HEK293 (cell line): ENCODE results near the gene TRIM9.

ENCODE experiments used
- CTCF ChIA-PET: fragments of 350-600 bp; formaldehyde crosslinking; extraction: SDS; loops from one replicate; lab custom pipeline; 2021; ENCODE audit warnings: antibody characterized with exemption; lab: Yijun Ruan, JAX
- POLR2A ChIA-PET: fragments of 300-600 bp; formaldehyde crosslinking; extraction: SDS; loops from one replicate; lab custom pipeline; 2020; ENCODE audit warnings: antibody characterized with exemption, inconsistent platforms; lab: Yijun Ruan, JAX
- H3K27ac ChIP-seq: fragments of 200-500 bp; sonication (Bioruptor generic); 2 replicates; pipeline ENCODE4 v1.5.1; 2014; ENCODE audit warnings: low read depth, low read length, control low read depth, inconsistent platforms; ENCODE audit errors: extremely low read depth
- H3K36me3 ChIP-seq, 2 experiments: fragments of 200-500 bp in 1 of 2; sonication (Bioruptor generic) in 1 of 2; 1 replicate in 1 of 2; 2 replicates in 1 of 2; pipeline ENCODE4 v1.5.1; 2014 to 2017; ENCODE audit warnings: inconsistent platforms in 2 of 2, low read length in 2 of 2; ENCODE audit not compliant: control insufficient read depth in 2 of 2, insufficient read depth in 1 of 2
- H3K4me1 ChIP-seq: fragments of 200-500 bp; sonication (Bioruptor generic); 2 replicates; pipeline ENCODE4 v1.5.1; 2014; ENCODE audit warnings: mild to moderate bottlenecking, low read length, inconsistent platforms; ENCODE audit not compliant: control insufficient read depth, insufficient read depth
- H3K4me3 ChIP-seq: 2 replicates; pipeline ENCODE4 v1.5.1; 2011; ENCODE audit warnings: low read depth, mild to moderate bottlenecking, control low read depth, low read length, moderate library complexity
- H3K9me3 ChIP-seq: fragments of 200-500 bp; sonication (Bioruptor generic); 2 replicates; pipeline ENCODE4 v1.5.1; 2014; ENCODE audit warnings: low read depth, low read length, inconsistent platforms; ENCODE audit not compliant: control insufficient read depth, insufficient read depth
- KLF16 ChIP-seq: fragments of 450-650 bp; formaldehyde crosslinking; IDR thresholded peaks from 2 replicates; pipeline ENCODE4 v1.5.1; 2017; ENCODE audit warnings: missing biosample characterization, missing genetic modification characterization
- PBX3 ChIP-seq: sonication (generic); formaldehyde crosslinking; IDR thresholded peaks from 2 replicates; pipeline ENCODE4 v1.8.1; 2022; ENCODE audit warnings: mild to moderate bottlenecking, moderate library complexity, missing genetic modification reagents
- SP2 ChIP-seq: fragments of 450-650 bp; formaldehyde crosslinking; IDR thresholded peaks from 2 replicates; pipeline ENCODE4 v1.5.1; 2016; ENCODE audit warnings: missing biosample characterization, missing genetic modification characterization
- ZFP3 ChIP-seq: fragments of 450-650 bp; formaldehyde crosslinking; IDR thresholded peaks from 2 replicates; pipeline ENCODE4 v1.5.1; 2016; ENCODE audit warnings: low read depth, missing biosample characterization, missing genetic modification characterization
- ZFP41 ChIP-seq: fragments of 450-650 bp; formaldehyde crosslinking; IDR thresholded peaks from 2 replicates; pipeline ENCODE4 v1.5.1; 2016; ENCODE audit warnings: missing biosample characterization, missing genetic modification characterization, borderline replicate concordance
- ZNF10 ChIP-seq: fragments of 450-650 bp; formaldehyde crosslinking; IDR thresholded peaks from 2 replicates; pipeline ENCODE4 v1.5.1; 2017; ENCODE audit warnings: missing biosample characterization, missing genetic modification characterization
- ZNF132 ChIP-seq: fragments of 450-650 bp; formaldehyde crosslinking; IDR thresholded peaks from 2 replicates; pipeline ENCODE4 v1.5.1; 2017; ENCODE audit warnings: missing biosample characterization, missing genetic modification characterization, borderline replicate concordance
- ZNF146 ChIP-seq: fragments of 450-650 bp; formaldehyde crosslinking; IDR thresholded peaks from 2 replicates; pipeline ENCODE4 v1.5.1; 2016; ENCODE audit warnings: missing biosample characterization, missing genetic modification characterization
- ZNF155 ChIP-seq: fragments of 450-650 bp; formaldehyde crosslinking; IDR thresholded peaks from 2 replicates; pipeline ENCODE4 v1.5.1; 2016; ENCODE audit warnings: missing biosample characterization, missing genetic modification characterization
- ZNF16 ChIP-seq: fragments of 450-650 bp; formaldehyde crosslinking; IDR thresholded peaks from 2 replicates; pipeline ENCODE4 v1.5.1; 2016; ENCODE audit warnings: low read depth, missing biosample characterization, missing genetic modification characterization
- ZNF221 ChIP-seq: fragments of 450-650 bp; formaldehyde crosslinking; IDR thresholded peaks from 2 replicates; pipeline ENCODE4 v1.5.1; 2017; ENCODE audit warnings: missing biosample characterization, missing genetic modification characterization, borderline replicate concordance
- ZNF223 ChIP-seq: fragments of 450-650 bp; formaldehyde crosslinking; IDR thresholded peaks from 2 replicates; pipeline ENCODE4 v1.5.1; 2016; ENCODE audit warnings: missing biosample characterization, missing genetic modification characterization
- ZNF23 ChIP-seq: fragments of 450-650 bp; formaldehyde crosslinking; IDR thresholded peaks from 2 replicates; pipeline ENCODE4 v1.5.1; 2016; ENCODE audit warnings: missing biosample characterization, missing genetic modification characterization, borderline replicate concordance
- ZNF292 ChIP-seq: fragments of 450-650 bp; formaldehyde crosslinking; IDR thresholded peaks from 2 replicates; pipeline ENCODE4 v1.5.1; 2016; ENCODE audit warnings: low read depth, missing biosample characterization, missing genetic modification characterization, borderline replicate concordance
- ZNF48 ChIP-seq: fragments of 450-650 bp; formaldehyde crosslinking; IDR thresholded peaks from 2 replicates; pipeline ENCODE4 v1.5.1; 2016; ENCODE audit warnings: missing biosample characterization, missing genetic modification characterization
- ZNF510 ChIP-seq: fragments of 450-650 bp; formaldehyde crosslinking; IDR thresholded peaks from 2 replicates; pipeline ENCODE4 v1.5.1; 2018; ENCODE audit warnings: mild to moderate bottlenecking, missing genetic modification characterization, missing biosample characterization; ENCODE audit not compliant: insufficient replicate concordance
- ZNF521 ChIP-seq: fragments of 450-650 bp; formaldehyde crosslinking; IDR thresholded peaks from 2 replicates; pipeline ENCODE4 v1.5.1; 2017; ENCODE audit warnings: missing biosample characterization, mild to moderate bottlenecking, missing genetic modification characterization
- ZNF548 ChIP-seq: fragments of 450-650 bp; formaldehyde crosslinking; IDR thresholded peaks from 2 replicates; pipeline ENCODE4 v1.5.1; 2016; ENCODE audit warnings: missing biosample characterization, missing genetic modification characterization
- ZNF610 ChIP-seq: fragments of 450-650 bp; formaldehyde crosslinking; IDR thresholded peaks from 2 replicates; pipeline ENCODE4 v1.5.1; 2016; ENCODE audit warnings: missing biosample characterization, missing genetic modification characterization, borderline replicate concordance
- ZNF623 ChIP-seq: fragments of 450-650 bp; formaldehyde crosslinking; IDR thresholded peaks from 2 replicates; pipeline ENCODE4 v1.5.1; 2016; ENCODE audit warnings: missing biosample characterization, missing genetic modification characterization
- ZSCAN16 ChIP-seq: fragments of 450-650 bp; formaldehyde crosslinking; IDR thresholded peaks from 2 replicates; pipeline ENCODE4 v1.5.1; 2016; ENCODE audit warnings: missing biosample characterization, missing genetic modification characterization
- ZSCAN23 ChIP-seq: fragments of 450-650 bp; formaldehyde crosslinking; IDR thresholded peaks from 2 replicates; pipeline ENCODE4 v1.5.1; 2016; ENCODE audit warnings: missing biosample characterization, missing genetic modification characterization
- ZSCAN30 ChIP-seq: fragments of 450-650 bp; IDR thresholded peaks from 2 replicates; pipeline ENCODE4 v1.5.1; 2018; ENCODE audit warnings: missing biosample characterization, mild to moderate bottlenecking, missing genetic modification characterization, moderate library complexity
- ZSCAN5A ChIP-seq: fragments of 450-650 bp; formaldehyde crosslinking; IDR thresholded peaks from 2 replicates; pipeline ENCODE4 v1.5.1; 2016; ENCODE audit warnings: missing biosample characterization, missing genetic modification characterization
- TF ChIP-seq, protein P1 (sequence below): fragments of 450-650 bp; formaldehyde crosslinking; IDR thresholded peaks from 2 replicates; pipeline ENCODE4 v1.5.1; 2016; ENCODE audit warnings: missing biosample characterization, missing genetic modification characterization
- TF ChIP-seq, protein P2 (sequence below): fragments of 450-650 bp; formaldehyde crosslinking; IDR thresholded peaks from 2 replicates; pipeline ENCODE4 v1.5.1; 2016; ENCODE audit warnings: missing biosample characterization, missing genetic modification characterization

The TRIM9 gene

GRCh38 chr14:51094901-51095853, at the start of gene TRIM9 (continued):
- TF ChIP-seq, protein P1, sequence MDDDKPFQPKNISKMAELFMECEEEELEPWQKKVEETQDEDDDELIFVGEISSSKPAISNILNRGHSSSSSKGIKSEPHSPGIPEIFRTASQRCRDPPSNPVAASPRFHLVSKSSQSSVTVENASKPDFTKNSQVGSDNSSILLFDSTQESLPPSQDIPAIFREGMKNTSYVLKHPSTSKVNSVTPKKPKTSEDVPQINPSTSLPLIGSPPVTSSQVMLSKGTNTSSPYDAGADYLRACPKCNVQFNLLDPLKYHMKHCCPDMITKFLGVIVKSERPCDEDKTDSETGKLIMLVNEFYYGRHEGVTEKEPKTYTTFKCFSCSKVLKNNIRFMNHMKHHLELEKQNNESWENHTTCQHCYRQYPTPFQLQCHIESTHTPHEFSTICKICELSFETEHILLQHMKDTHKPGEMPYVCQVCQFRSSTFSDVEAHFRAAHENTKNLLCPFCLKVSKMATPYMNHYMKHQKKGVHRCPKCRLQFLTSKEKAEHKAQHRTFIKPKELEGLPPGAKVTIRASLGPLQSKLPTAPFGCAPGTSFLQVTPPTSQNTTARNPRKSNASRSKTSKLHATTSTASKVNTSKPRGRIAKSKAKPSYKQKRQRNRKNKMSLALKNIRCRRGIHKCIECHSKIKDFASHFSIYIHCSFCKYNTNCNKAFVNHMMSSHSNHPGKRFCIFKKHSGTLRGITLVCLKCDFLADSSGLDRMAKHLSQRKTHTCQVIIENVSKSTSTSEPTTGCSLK (tag by site-specific recombination) = no peak
- no peak for TF ChIP-seq ZNF510 (tag by site-specific recombination)

- Histone ChIP-seq H3K4me1 (peaks cover 2% of the 10 kb centered on the region; the same call in 1 of the 2 replicates), H3K36me3 (no peaks in the 10 kb centered on the region), H3K9me3 (no peaks in the 10 kb centered on the region), H3K27ac (no peak overlapping the region), H3K4me3 (no peak overlapping the region)
- ChIA-PET POLR2A (no interaction called here), CTCF (no interaction called here)
- no peak for TF ChIP-seq ZNF623 (tag by site-specific recombination)
- no peak for TF ChIP-seq KLF16 (tag by site-specific recombination)
- no peak for TF ChIP-seq ZFP3 (tag by site-specific recombination)
- TF ChIP-seq ZNF132 = no peak
- no peak for TF ChIP-seq ZNF10
- no peak for TF ChIP-seq ZSCAN23
- no peak for TF ChIP-seq ZNF548 (tag by site-specific recombination)
- TF ChIP-seq ZSCAN16 = no peak
- TF ChIP-seq ZNF146 (tag by site-specific recombination) = no peak
- TF ChIP-seq ZNF223 (tag by site-specific recombination) = no peak
- no peak for TF ChIP-seq ZNF155
- TF ChIP-seq ZNF521 (tag by site-specific recombination) = no peak
- TF ChIP-seq ZNF292 (tag by site-specific recombination) = no peak
- TF ChIP-seq ZNF610 (tag by site-specific recombination) = no peak
- TF ChIP-seq ZFP41 (tag by site-specific recombination) = no peak
- TF ChIP-seq, protein P2, sequence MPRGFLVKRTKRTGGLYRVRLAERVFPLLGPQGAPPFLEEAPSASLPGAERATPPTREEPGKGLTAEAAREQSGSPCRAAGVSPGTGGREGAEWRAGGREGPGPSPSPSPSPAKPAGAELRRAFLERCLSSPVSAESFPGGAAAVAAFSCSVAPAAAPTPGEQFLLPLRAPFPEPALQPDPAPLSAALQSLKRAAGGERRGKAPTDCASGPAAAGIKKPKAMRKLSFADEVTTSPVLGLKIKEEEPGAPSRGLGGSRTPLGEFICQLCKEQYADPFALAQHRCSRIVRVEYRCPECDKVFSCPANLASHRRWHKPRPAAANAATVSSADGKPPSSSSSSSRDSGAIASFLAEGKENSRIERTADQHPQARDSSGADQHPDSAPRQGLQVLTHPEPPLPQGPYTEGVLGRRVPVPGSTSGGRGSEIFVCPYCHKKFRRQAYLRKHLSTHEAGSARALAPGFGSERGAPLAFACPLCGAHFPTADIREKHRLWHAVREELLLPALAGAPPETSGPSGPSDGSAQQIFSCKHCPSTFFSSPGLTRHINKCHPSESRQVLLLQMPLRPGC (tag by site-specific recombination) = no peak
These were observed 46.0 kb upstream of the TRIM9 start for GRCh38 chr14:51140856-51141255.

DNA sequence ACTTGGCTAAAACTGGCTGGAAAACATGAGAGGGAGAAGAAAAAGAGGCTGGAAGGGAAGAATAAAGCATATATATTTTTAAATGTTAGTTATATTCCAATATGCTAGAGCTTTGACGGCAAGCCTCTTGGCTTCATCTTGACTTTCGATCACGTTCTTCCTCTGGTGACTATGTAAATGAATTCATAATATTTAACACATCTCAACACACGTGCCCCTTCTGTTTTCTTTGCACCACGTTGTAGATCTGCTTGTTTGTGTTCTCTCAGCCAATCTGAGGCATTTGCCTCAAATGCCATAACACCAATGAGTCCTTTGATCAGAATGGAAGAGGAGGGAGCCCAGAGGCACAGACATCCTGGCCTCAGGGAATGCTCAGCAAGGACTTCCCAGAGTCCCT, 45.4 kb upstream of the TRIM9 start:
- H3K4me1 ChIP-seq = peaks cover 2% of the 10 kb centered on the region; the same call in 1 of the 2 replicates
- H3K27ac ChIP-seq = no peak overlapping the region
- H3K36me3 ChIP-seq = no peaks in the 10 kb centered on the region
- ChIA-PET POLR2A (no interaction called here), CTCF (interaction anchor here (0.7 kb wide), 1 partner anchor 904 kb away, joined by 3 read pairs; no protein-coding TSS in a partner anchor)
- H3K4me3 ChIP-seq = no peak overlapping the region
- no peaks in the 10 kb centered on the region for H3K9me3 ChIP-seq
- TF ChIP-seq ZNF221 (tag by site-specific recombination) (no peak), ZNF48 (tag by site-specific recombination) (no peak), ZNF16 (tag by site-specific recombination) (no peak), ZNF23 (tag by site-specific recombination) (no peak), ZSCAN5A (no peak), SP2 (tag by site-specific recombination) (no peak), ZSCAN30 (tag by site-specific recombination) (no peak), PBX3 (CRISPR knock-in tag) (no peak)
